Renal pelvis (tissue), 4 donors: ENCODE measurements around the gene NFATC3. TPM values are rescaled to one million over a fixed set of nuclear protein-coding genes. Genes with fewer than 3 reads are reported as not detected.

Source experiments
- DNase-seq: peaks from one replicate; pipeline ENCODE4 v3.0.0-alpha.2; 2013
- polyA plus RNA-seq, 3 donors: library from polyadenylated mRNA; unstranded; fragments of 120-200 nt; gene quantifications; one replicate each; pipeline ENCODE4 v1.2.1, GENCODE V29; 2013; ENCODE audit not compliant: insufficient read length in 3 of 3

NFATC3 gene
- polyA plus RNA-seq, 3 donors, result 30.9 to 35.0 (median 33.5) TPM

GRCh38 chr16:68229431-68230175, 144.4 kb downstream of the NFATC3 start:
- peak; percentile 64 for DNase-seq

GRCh38 chr16:68230176-68230571, 145.0 kb downstream of the NFATC3 start:
- DNase-seq, result no peak

- DNase-seq, result no peak
Measured at GRCh38 chr16:68230956-68231355, 145.8 kb downstream of the NFATC3 start.

- no peak for DNase-seq
Measured at GRCh38 chr16:68231384-68232136, 146.4 kb downstream of the NFATC3 start.

GRCh38 chr16:68232335-68232734, 147.2 kb downstream of the NFATC3 start:
- DNase-seq, result no peak

- DNase-seq, result no peak
Measured at GRCh38 chr16:68233085-68233834, 148.1 kb downstream of the NFATC3 start.

GRCh38 chr16:68233835-68234187, 148.6 kb downstream of the NFATC3 start:
- DNase-seq, result no peak

- DNase-seq, result peak; percentile 69
Measured at GRCh38 chr16:68234188-68235107, 149.3 kb downstream of the NFATC3 start.

- DNase-seq, result peak; percentile 15
Measured at GRCh38 chr16:68235108-68235886, 150.1 kb downstream of the NFATC3 start.

- DNase-seq, result no peak
Measured at GRCh38 chr16:68235887-68236136, 150.6 kb downstream of the NFATC3 start, which contains the start of gene ESRP2. ESRP2 (minus strand) TSS chr16:68236127; CDS start chr16:68236045, 82 bp downstream.

- peak; percentile 58 for DNase-seq
Measured at GRCh38 chr16:68236137-68236825, 151.1 kb downstream of the NFATC3 start.

- DNase-seq, result peak; percentile 12
Measured at GRCh38 chr16:68236826-68237242, 151.7 kb downstream of the NFATC3 start.

- DNase-seq, result peak; percentile 99
Measured at GRCh38 chr16:68237243-68238028, 152.3 kb downstream of the NFATC3 start.

GRCh38 chr16:68238029-68238345, 152.8 kb downstream of the NFATC3 start:
- DNase-seq, result no peak

GRCh38 chr16:68242085-68242484, 156.9 kb downstream of the NFATC3 start:
- no peak for DNase-seq

- DNase-seq, result no peak
Measured at GRCh38 chr16:68242926-68243858, 158.0 kb downstream of the NFATC3 start.

- no peak for DNase-seq
Measured at GRCh38 chr16:68244481-68244902, 159.3 kb downstream of the NFATC3 start.
